ENCODE measurements around the gene COL23A1. TPM values are rescaled to one million over a fixed set of nuclear protein-coding genes. Genes with fewer than 3 reads are reported as not detected.
A peak's percentile ranks its signal among the peaks of the same experiment; 100 is the strongest.

Gene COL23A1
- total and polyA plus RNA-seq, 8 donors: 0.06 to 0.68 (median 0.33) TPM; not detected in 2

DNA sequence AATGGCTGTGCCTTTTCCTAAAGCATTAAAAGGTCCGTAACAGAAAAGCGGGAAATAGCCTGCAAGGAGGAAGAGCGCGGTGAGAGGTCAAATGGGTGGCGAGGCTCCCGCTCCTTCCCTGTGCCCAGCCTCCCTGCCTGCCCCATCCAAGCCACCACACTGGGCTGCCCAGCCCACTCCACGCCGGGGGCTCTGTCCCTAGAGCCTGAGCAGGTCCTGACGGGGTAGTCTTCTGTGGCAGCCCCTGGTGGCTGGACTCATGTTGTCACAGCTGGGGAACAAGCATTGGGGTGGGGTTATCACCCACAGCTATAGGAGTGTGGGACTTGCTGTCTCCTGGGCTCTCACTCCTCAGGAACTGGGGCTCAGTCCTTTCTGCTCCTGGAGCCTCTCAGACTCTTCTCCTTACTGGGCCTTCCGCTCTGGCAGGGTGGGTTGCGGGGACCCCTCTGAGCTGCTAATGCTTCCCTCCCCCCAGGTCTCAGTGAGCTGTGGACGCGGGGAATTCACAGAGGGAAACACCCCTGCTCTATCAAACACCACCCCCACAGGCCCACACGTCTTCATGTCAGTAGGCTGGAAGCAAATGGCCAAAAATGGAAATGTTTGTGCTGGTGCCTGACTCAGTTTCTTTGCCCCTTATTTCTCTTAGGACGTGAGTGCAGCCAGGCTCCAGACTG lies 205.2 kb downstream of the COL23A1 start:
- H3K4me3 ChIP-seq: no peak overlapping the region
- FAIRE-seq (no peak), DNase-seq (no peak), ATAC-seq (no peak)
- H3K27ac ChIP-seq: no peak overlapping the region
- intact Hi-C loops (cut with DNase I): no loop called here
- no peaks in the 10 kb centered on the region for H3K9me3 ChIP-seq
- 64 to 71% methylated on average over 14 to 15 of the region's 15 CpGs for WGBS, 2 donors
- TF ChIP-seq, protein P1, sequence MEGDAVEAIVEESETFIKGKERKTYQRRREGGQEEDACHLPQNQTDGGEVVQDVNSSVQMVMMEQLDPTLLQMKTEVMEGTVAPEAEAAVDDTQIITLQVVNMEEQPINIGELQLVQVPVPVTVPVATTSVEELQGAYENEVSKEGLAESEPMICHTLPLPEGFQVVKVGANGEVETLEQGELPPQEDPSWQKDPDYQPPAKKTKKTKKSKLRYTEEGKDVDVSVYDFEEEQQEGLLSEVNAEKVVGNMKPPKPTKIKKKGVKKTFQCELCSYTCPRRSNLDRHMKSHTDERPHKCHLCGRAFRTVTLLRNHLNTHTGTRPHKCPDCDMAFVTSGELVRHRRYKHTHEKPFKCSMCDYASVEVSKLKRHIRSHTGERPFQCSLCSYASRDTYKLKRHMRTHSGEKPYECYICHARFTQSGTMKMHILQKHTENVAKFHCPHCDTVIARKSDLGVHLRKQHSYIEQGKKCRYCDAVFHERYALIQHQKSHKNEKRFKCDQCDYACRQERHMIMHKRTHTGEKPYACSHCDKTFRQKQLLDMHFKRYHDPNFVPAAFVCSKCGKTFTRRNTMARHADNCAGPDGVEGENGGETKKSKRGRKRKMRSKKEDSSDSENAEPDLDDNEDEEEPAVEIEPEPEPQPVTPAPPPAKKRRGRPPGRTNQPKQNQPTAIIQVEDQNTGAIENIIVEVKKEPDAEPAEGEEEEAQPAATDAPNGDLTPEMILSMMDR (IDR thresholded peaks at IDR 0.05): no peak
- no peaks in the 10 kb centered on the region for H3K36me3 ChIP-seq
- H3K4me1 ChIP-seq: no peaks in the 10 kb centered on the region
- H3K27me3 ChIP-seq: no peaks in the 10 kb centered on the region

DNA sequence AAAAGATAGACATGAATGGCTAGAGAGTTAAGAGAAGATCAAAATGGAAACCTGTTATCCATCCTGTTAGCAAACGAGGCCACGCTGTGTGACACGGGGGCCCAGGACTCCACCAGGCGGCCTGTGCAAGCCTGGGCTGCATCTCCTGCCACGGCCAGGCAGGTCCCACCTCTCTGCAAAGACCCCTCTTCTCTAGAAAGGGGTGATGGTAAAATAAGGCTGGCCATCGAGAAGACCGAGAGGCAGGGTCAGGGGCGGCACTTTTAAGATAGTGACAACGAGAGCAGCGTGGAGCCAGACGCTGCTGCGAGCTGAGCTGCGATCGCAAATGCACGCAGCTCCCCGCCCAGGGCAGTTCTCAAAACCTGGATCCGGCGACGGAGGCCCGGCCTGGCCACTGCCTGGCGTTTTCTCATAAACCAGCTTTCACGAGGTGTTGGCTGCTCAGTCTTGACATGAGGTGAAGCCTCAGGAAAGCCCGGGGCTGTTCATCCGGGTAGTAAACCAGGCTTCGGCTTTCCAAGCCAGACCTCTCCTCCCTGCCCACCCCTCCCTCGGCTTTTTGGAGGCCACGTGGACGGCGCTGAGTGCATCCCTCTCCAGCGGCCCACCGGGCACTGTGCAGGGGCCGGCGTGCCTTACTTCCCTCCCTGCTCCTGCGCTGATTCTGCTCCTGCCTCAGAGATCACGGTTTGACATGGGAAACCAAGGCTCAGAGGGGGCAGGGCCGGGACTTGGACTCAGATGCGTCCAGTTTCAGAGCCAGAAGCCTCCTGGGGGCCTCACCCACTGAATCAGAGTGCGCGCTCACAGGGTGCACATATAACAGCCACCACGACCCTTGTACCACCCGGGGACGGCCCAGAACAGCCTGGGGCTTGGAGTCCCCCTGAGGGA lies 206.0 kb downstream of the COL23A1 start:
- DNase-seq (peak in 1 of 6 donors; percentile 30), FAIRE-seq (no peak)
- intact Hi-C loops (cut with DNase I): no loop called here

DNA sequence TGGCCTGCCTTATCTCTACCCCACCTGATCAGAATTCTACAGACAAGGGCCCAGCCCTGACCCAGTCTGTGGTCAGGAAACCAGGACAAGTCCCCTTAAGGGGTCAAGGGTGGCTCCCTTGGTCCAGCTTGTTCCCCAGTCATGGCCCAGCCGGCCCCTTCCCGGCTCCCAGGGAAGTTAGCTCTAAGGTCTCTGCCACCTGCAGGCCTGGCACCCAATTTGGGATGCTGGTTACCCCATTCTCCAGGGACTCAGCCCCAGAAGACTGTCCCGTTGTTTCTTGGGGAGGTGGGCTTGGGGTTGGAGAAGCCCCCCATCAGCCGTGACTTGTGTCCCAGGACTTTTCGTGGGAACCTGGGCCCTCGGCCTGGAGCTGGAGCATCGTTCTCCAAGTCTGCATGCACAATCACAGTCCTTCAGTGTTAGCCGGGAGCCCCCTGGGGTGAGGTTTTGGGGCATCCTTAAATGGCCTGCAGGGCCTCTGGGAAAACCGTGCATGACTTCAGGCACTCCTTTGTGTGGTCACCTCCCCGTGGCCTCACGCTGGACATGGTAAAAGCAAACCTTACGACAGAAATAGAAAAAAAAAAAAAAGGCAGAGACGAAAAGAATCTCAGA lies 206.8 kb downstream of the COL23A1 start:
- 80 to 87% methylated on average over 13 of the region's 13 CpGs for WGBS, 2 donors
- FAIRE-seq: no peak
- TF ChIP-seq, protein P1 (IDR thresholded peaks at IDR 0.05): no peak
- intact Hi-C loops (cut with DNase I): no loop called here
- ATAC-seq: no peak
- Histone ChIP-seq H3K4me3 (no peak overlapping the region), H3K27ac (no peak overlapping the region), H3K9me3 (no peaks in the 10 kb centered on the region), H3K27me3 (no peaks in the 10 kb centered on the region), H3K4me1 (no peaks in the 10 kb centered on the region), H3K36me3 (no peaks in the 10 kb centered on the region)
- peak in 1 of 6 donors; percentile 51 for DNase-seq

More for the DNA sequence above, 206.0 kb downstream of the COL23A1 start:
- Histone ChIP-seq H3K27ac (no peak overlapping the region), H3K36me3 (no peaks in the 10 kb centered on the region), H3K4me1 (no peaks in the 10 kb centered on the region), H3K4me3 (no peak overlapping the region), H3K27me3 (no peaks in the 10 kb centered on the region), H3K9me3 (no peaks in the 10 kb centered on the region)
- TF ChIP-seq, protein P1 (IDR thresholded peaks at IDR 0.05): no peak
- ATAC-seq: no peak
- 31 to 35% methylated on average over 41 to 42 of the region's 42 CpGs for WGBS, 2 donors

DNA sequence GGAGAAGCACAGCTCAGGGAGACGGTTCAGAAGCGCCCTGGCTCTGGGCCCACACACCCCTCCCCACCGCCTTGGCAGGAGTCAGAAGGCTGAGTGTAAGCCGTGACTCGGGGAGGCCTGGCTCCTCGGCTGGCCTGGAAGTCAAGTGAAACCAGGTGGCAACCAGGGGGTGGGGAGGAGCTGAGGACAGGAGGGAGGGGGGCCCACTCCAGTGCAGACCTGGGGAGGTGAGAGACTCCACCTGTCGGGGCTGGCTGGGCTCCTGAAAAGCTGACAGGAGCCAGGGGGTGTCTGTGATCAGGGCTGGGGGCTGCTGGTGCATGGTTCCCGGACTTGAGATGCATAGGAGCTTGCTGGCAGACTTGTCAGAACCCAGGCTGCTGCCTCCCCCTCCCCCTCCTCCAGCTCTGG lies 207.4 kb downstream of the COL23A1 start:
- TF ChIP-seq, protein P1 (IDR thresholded peaks at IDR 0.05): no peak
- H3K4me1 ChIP-seq: no peaks in the 10 kb centered on the region
- H3K9me3 ChIP-seq: no peaks in the 10 kb centered on the region
- no peak overlapping the region for H3K4me3 ChIP-seq
- intact Hi-C loops (cut with DNase I): no loop called here
- H3K27ac ChIP-seq: no peak overlapping the region
- no peaks in the 10 kb centered on the region for H3K36me3 ChIP-seq
- FAIRE-seq: no peak
- no peaks in the 10 kb centered on the region for H3K27me3 ChIP-seq
- WGBS, 2 donors: 73 to 83% methylated on average over 8 of the region's 8 CpGs
- DNase-seq: peak in 1 of 6 donors; percentile 44
- ATAC-seq: no peak
